ACC112 (cell line): ENCODE data around the gene GRP.

ENCODE experiments used
- H2AFZ ChIP-seq: fragments of 200-600 bp; sonication (generic); one replicate; pipeline ENCODE4 v1.6.0; 2017; ENCODE audit warnings: antibody characterized with exemption, low read length; ENCODE audit not compliant: unreplicated experiment
- H3K27ac ChIP-seq: fragments of 200-600 bp; sonication (generic); 2 replicates; pipeline ENCODE4 v1.5.1; 2014; ENCODE audit warnings: low read depth, mild to moderate bottlenecking, antibody characterized with exemption, low read length, moderate library complexity
- H3K27me3 ChIP-seq: fragments of 200-600 bp; sonication (generic); 2 replicates; pipeline ENCODE4 v1.6.1; 2014; ENCODE audit warnings: mild to moderate bottlenecking, antibody characterized with exemption, low read length, moderate library complexity, mixed read lengths; ENCODE audit not compliant: insufficient read depth
- H3K36me3 ChIP-seq: fragments of 200-600 bp; sonication (generic); 2 replicates; pipeline ENCODE4 v1.6.1; 2016; ENCODE audit warnings: mild to moderate bottlenecking, antibody characterized with exemption, low read length, moderate library complexity, mixed read lengths; ENCODE audit not compliant: insufficient read depth
- H3K4me1 ChIP-seq: fragments of 200-600 bp; sonication (generic); one replicate; pipeline ENCODE4 v1.6.1; 2016; ENCODE audit warnings: low read length, mixed read lengths; ENCODE audit not compliant: insufficient read depth, unreplicated experiment, control insufficient read depth
- H3K4me3 ChIP-seq: fragments of 200-600 bp; sonication (generic); 2 replicates; pipeline ENCODE4 v1.5.1; 2014; ENCODE audit warnings: mild to moderate bottlenecking, low read depth, low read length
- H3K79me2 ChIP-seq: fragments of 200-600 bp; sonication (generic); one replicate; pipeline ENCODE4 v1.6.0; 2016; ENCODE audit warnings: low read length; ENCODE audit not compliant: control insufficient read depth, unreplicated experiment, insufficient read depth

GRP gene

GRCh38 chr18:59219672-59220163 is at the start of gene GRP:
Gene GRP (plus strand): TSS chr18:59220158. CDS start chr18:59220266, 108 bp downstream.
- Histone ChIP-seq H3K79me2 (no peaks in the 10 kb centered on the region), H3K4me1 (no peaks in the 10 kb centered on the region), H2AFZ (no peak within 1 kb of the TSS), H3K36me3 (no peaks in the 10 kb centered on the region), H3K27ac (no peak within 1 kb of the TSS), H3K4me3 (peak within 1 kb of the TSS; percentile 54; the same call in 1 of the 2 replicates), H3K27me3 (peaks cover 100% of the 10 kb centered on the region)

GRCh38 chr18:59172664-59173249 is 47.2 kb upstream of the GRP start:
- Histone ChIP-seq H3K4me3 (no peak overlapping the region), H3K36me3 (no peaks in the 10 kb centered on the region), H2AFZ (no peak overlapping the region), H3K27me3 (peaks cover 25% of the 10 kb centered on the region), H3K79me2 (no peaks in the 10 kb centered on the region), H3K27ac (no peak overlapping the region), H3K4me1 (no peaks in the 10 kb centered on the region)

DNA sequence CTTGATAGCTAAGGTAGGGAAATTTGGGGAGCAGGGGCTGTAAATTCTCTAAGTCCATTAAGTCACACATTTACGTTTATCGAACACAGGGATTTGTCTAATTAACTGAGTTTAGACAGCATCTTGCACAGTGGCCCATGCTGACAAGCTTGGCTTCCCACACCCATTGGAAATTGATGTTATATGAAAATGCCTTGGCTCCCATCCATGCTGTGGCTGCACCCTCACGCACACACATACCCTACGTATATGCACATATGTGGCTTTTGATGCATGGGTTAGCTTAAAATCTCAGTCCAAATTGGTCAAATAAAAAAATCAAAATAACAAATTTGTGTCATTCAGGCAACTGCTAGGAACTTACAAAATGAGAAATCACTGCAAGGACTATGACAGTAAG is 42.5 kb upstream of the GRP start:
- Histone ChIP-seq H2AFZ (no peak overlapping the region), H3K4me1 (peaks cover 7% of the 10 kb centered on the region), H3K4me3 (no peak overlapping the region), H3K27me3 (no peaks in the 10 kb centered on the region), H3K27ac (no peak overlapping the region), H3K36me3 (no peaks in the 10 kb centered on the region), H3K79me2 (no peaks in the 10 kb centered on the region)

GRCh38 chr18:59180150-59180845 is 39.7 kb upstream of the GRP start:
- Histone ChIP-seq H3K36me3 (no peaks in the 10 kb centered on the region), H3K27me3 (peaks cover 13% of the 10 kb centered on the region), H3K4me3 (no peak overlapping the region), H3K4me1 (peaks cover 7% of the 10 kb centered on the region), H3K27ac (peak overlapping the region; percentile 7; the same call in 1 of the 2 replicates), H2AFZ (no peak overlapping the region), H3K79me2 (no peaks in the 10 kb centered on the region)

- H3K79me2 ChIP-seq = no peaks in the 10 kb centered on the region
- H3K36me3 ChIP-seq = no peaks in the 10 kb centered on the region
- H3K4me3 ChIP-seq = no peak overlapping the region
- peaks cover 7% of the 10 kb centered on the region for H3K4me1 ChIP-seq
- peaks cover 23% of the 10 kb centered on the region for H3K27me3 ChIP-seq
- H2AFZ ChIP-seq = no peak overlapping the region
- H3K27ac ChIP-seq = no peak overlapping the region
Measured at GRCh38 chr18:59182673-59183072, 37.3 kb upstream of the GRP start.

DNA sequence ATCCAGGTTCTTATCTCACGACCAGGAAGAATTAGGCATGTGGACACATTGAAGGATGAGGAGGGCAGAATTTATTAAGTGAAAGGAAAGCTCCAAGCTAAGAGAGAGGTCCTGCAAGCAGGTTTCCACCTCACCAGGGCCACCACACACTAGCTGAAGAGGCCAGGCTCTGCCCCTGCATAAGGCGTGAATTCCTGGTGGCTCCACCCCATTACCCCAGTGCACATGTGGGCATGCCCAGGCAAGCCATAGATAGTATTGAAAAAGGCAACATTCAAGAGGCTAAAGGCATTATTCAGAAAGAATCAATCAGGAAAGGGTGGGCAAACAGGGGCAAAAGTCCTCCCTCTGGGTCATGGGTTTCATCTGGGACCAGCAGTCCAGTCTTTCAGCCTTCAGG is 30.9 kb upstream of the GRP start:
- Histone ChIP-seq H3K4me1 (no peaks in the 10 kb centered on the region), H3K79me2 (no peaks in the 10 kb centered on the region), H3K27me3 (peaks cover 52% of the 10 kb centered on the region), H3K27ac (no peak overlapping the region), H3K36me3 (no peaks in the 10 kb centered on the region), H3K4me3 (no peak overlapping the region), H2AFZ (no peak overlapping the region)

DNA sequence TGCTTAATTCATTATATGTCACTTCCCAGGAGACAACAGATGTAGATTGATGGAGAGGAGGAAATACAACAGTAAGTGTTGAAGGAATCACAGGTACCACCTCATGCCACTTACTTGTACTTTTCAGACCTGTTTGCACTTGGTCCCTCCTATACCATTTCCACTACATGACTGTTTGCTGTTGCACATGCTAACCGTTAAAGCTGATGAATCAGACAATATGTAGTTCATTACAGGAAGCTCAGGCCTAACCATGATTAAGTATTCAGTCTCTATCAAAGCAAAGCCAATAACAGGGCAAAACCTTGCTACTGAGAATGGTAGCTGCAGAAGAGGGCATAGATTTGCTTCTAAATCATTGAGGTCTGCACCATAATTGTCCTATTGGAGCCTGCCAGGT is 30.2 kb upstream of the GRP start:
- Histone ChIP-seq H3K27ac (no peak overlapping the region), H3K4me1 (no peaks in the 10 kb centered on the region), H2AFZ (no peak overlapping the region), H3K27me3 (peaks cover 54% of the 10 kb centered on the region), H3K4me3 (no peak overlapping the region), H3K36me3 (no peaks in the 10 kb centered on the region), H3K79me2 (no peaks in the 10 kb centered on the region)

DNA sequence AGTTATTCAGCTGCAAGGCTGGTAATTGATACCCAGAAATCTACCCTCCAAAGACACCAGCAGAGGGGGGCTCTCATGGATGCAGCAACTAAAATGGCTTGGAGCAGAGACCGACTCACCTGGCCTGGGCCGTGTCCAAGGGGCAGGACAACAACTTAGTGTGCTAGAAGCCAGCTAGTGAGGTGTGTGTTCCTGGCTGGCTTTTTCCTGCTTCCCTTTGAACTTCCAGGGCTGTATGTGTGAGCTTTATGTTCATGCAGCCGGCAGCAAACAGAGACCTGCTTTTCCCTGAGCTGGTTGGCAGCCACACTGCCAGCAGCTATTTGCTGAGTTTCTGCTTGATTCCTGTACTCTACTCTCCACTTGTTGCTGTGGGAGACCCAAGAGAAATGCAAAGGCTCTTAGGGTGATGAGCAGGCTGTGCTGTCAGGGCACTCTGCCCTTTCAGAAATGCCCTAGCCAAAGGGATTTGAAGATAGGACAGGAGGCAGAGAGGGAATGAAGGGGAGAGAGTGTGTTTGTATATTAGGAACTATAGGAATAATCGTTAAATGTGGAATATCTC is 23.7 kb upstream of the GRP start:
- Histone ChIP-seq H3K79me2 (no peaks in the 10 kb centered on the region), H2AFZ (no peak overlapping the region), H3K27me3 (peaks cover 86% of the 10 kb centered on the region), H3K4me3 (no peak overlapping the region), H3K36me3 (no peaks in the 10 kb centered on the region), H3K27ac (no peak overlapping the region), H3K4me1 (no peaks in the 10 kb centered on the region)

GRCh38 chr18:59197636-59198035 is 22.3 kb upstream of the GRP start:
- Histone ChIP-seq H3K79me2 (no peaks in the 10 kb centered on the region), H3K4me3 (no peak overlapping the region), H3K36me3 (no peaks in the 10 kb centered on the region), H3K27me3 (peaks cover 84% of the 10 kb centered on the region), H3K4me1 (no peaks in the 10 kb centered on the region), H3K27ac (no peak overlapping the region), H2AFZ (no peak overlapping the region)

DNA sequence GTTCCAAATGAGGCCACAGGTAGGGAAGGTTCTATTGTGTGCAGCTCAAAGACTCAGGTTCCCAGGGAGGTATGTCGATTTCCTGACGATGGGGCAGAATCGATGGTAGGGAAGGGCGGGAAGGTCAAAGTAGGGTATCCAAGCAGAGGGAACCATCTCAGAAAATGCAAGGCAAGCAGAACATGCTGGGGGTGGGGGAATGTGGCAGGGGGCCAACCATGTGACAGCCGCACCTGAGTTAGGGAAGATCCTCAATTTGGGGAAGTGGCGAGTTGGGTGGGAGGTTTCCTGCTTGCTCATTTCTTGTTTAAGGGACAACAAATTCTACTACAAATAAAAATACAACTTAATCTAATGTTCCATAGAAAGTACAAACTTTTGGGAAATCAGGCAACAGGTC is 21.7 kb upstream of the GRP start:
- Histone ChIP-seq H3K27me3 (peaks cover 83% of the 10 kb centered on the region), H3K36me3 (no peaks in the 10 kb centered on the region), H3K79me2 (no peaks in the 10 kb centered on the region), H3K4me1 (no peaks in the 10 kb centered on the region), H3K4me3 (no peak overlapping the region), H2AFZ (no peak overlapping the region), H3K27ac (no peak overlapping the region)

DNA sequence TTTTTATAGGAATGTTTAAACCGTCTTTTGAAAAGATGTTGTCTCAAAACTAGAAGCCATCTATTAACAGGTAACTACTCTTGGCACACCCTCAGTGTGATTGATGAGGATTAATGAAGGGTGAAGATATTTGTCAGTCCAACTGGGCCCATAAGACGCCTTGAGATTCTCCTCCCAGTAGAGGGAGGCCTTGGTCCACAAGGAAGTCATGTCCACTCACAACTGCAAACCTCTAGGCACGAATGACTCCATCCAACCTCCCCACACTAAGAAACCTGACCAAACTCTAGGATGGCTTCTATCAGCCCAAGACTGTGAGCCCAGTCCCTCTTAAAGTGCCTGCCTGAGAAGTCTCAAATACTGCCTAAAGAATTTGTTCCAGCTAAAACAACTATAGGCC is 19.2 kb upstream of the GRP start:
- Histone ChIP-seq H3K4me1 (no peaks in the 10 kb centered on the region), H3K27ac (no peak overlapping the region), H3K27me3 (peaks cover 87% of the 10 kb centered on the region), H3K4me3 (no peak overlapping the region), H2AFZ (no peak overlapping the region), H3K36me3 (no peaks in the 10 kb centered on the region), H3K79me2 (no peaks in the 10 kb centered on the region)
